Body of pancreas (tissue), 4 donors: ENCODE measurements around the gene MKS1. TPM values are rescaled to one million over a fixed set of nuclear protein-coding genes. Genes with fewer than 3 reads are reported as not detected.

Experiments used
- ATAC-seq: fragments of 150-250 bp; one replicate; pipeline ENCODE4 v1.9.1; 2016
- DNase-seq, 4 donors: peaks; one replicate each; pipeline ENCODE4 v3.0.0-alpha.2; 2019
- H3K27ac ChIP-seq, 4 donors: fragments of 200-600 bp; sonication (generic); 1 replicate in 3 of 4; 2 replicates in 1 of 4; pipeline versions ENCODE4 v1.5.1 to v1.6.1; 2016 to 2019; ENCODE audit warnings: mild to moderate bottlenecking in 1 of 4, mixed read lengths in 1 of 4, moderate library complexity in 1 of 4
- H3K27me3 ChIP-seq, 2 donors: fragments of 200-600 bp; sonication (generic); one replicate each; pipeline ENCODE4 v1.6.0; 2016; ENCODE audit warnings: mild to moderate bottlenecking in 1 of 2
- H3K36me3 ChIP-seq, 2 donors: fragments of 200-600 bp; sonication (generic); replicated peaks in 1 of 2; 2 replicates each; pipeline ENCODE4 v1.5.1; 2016; ENCODE audit warnings: low read depth in 2 of 2; ENCODE audit not compliant: insufficient read depth in 1 of 2
- H3K4me1 ChIP-seq: fragments of 200-600 bp; sonication (generic); one replicate; pipeline ENCODE4 v1.6.0; 2016
- H3K4me3 ChIP-seq, 2 donors: fragments of 200-600 bp; sonication (generic); 1 replicate in 1 of 2; 2 replicates in 1 of 2; pipeline ENCODE4 v1.5.1; 2016 to 2019
- H3K9me3 ChIP-seq, 3 donors: fragments of 200-600 bp; sonication (generic); 1 replicate in 2 of 3; 2 replicates in 1 of 3; pipeline ENCODE4 v1.5.1; 2016
- POLR2A ChIP-seq, 3 donors: fragments of 450-650 bp; IDR thresholded peaks; one replicate each; pipeline ENCODE4 v1.6.1; 2016; ENCODE audit warnings: antibody characterized with exemption in 3 of 3, mild to moderate bottlenecking in 2 of 3
- WGBS, 2 donors: methylation state at CpG; one replicate each; pipeline ENCODE4 v1.1.5; 2017; 5-methylcytosine and 5-hydroxymethylcytosine counted together
- intact Hi-C: fragments of 100-400 bp; cut with DNase I; formaldehyde crosslinking; loops from one replicate; pipeline ENCODE4 v1.15.1; 2023
- total RNA-seq, 2 donors: library from RNA; depleted of rRNA; stranded (reverse); fragments of >200 nt; gene quantifications; one replicate each; pipeline ENCODE4 v1.1.0, GENCODE V29; 2016
- TF ChIP-seq, protein P1 (sequence below), 7 experiments: fragments of 450-650 bp in 4 of 7; fragments of 200-600 bp in 3 of 7; sonication (generic) in 3 of 7; IDR thresholded peaks; one replicate each; pipeline ENCODE4 v1.5.1; 2016 to 2019; ENCODE audit warnings: antibody characterized with exemption in 7 of 7

MKS1 gene
- total RNA-seq, 2 donors from 2014 or later: 14.2 to 15.0 TPM

DNA sequence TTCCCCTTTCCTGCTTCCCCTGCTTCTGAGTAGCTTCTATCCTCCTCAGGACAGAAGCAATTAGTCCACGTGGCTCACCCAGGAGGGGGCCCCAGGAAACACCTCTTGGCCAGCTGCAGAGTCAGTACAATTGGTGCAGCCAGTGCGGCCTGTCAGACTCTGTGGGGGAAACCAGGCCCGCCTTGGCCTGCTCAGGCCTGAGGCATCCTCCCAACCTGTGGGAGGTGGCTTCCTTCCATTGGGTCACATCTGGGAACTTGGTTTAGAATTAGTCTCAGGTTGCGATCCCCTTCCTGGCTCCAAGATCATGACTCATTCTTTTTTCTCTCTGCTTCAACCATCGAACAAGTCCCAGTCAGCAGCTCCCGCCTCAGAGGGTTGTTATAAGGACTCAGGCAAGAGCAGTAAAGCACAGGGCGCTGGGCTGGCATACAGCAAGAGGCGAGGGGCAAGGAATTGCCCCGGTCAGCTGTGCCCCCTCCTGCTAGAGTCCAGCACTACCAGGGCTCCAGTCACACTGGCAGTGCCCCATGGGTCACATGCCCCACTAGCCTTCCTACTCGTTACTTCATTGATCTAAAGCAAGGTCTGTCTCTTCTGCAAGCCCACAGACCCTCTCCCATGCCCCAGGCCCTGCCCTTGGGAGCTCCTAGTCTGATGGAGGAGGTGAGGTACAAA lies 34.6 kb downstream of the MKS1 start:
- no peaks in the 10 kb centered on the region for H3K4me1 ChIP-seq
- no peak for ATAC-seq
- H3K27ac ChIP-seq: no peak overlapping the region
- H3K27me3 ChIP-seq: no peaks in the 10 kb centered on the region
- intact Hi-C loops: no loop called here
- no peaks in the 10 kb centered on the region for H3K36me3 ChIP-seq
- no peak overlapping the region for H3K4me3 ChIP-seq
- TF ChIP-seq POLR2A (IDR thresholded peaks at IDR 0.05): no peak
- TF ChIP-seq, protein P1, sequence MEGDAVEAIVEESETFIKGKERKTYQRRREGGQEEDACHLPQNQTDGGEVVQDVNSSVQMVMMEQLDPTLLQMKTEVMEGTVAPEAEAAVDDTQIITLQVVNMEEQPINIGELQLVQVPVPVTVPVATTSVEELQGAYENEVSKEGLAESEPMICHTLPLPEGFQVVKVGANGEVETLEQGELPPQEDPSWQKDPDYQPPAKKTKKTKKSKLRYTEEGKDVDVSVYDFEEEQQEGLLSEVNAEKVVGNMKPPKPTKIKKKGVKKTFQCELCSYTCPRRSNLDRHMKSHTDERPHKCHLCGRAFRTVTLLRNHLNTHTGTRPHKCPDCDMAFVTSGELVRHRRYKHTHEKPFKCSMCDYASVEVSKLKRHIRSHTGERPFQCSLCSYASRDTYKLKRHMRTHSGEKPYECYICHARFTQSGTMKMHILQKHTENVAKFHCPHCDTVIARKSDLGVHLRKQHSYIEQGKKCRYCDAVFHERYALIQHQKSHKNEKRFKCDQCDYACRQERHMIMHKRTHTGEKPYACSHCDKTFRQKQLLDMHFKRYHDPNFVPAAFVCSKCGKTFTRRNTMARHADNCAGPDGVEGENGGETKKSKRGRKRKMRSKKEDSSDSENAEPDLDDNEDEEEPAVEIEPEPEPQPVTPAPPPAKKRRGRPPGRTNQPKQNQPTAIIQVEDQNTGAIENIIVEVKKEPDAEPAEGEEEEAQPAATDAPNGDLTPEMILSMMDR (IDR thresholded peaks at IDR 0.05): no peak
- 55 to 75% methylated on average over 10 of the region's 10 CpGs for WGBS, 2 donors
- DNase-seq: no peak
- no peaks in the 10 kb centered on the region for H3K9me3 ChIP-seq

DNA sequence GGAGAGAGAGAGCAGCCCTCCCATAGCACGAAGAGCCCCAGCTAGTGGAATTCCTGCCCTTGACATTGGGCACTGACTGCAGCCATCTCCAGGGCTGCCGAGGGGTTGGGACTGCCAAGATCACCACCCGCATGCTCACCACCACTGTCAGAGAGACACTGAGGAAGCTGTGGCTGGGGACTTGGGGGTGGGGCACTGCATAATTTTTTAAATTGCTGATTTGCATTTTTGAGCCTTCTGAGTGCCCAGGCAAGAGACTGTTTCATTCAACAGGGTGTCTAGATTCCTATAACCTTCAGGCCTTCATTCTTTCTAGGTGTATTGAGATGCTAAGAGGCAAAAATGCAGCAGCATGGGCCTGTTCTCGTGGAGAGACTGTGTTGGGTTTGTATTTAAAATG lies 35.5 kb downstream of the MKS1 start:
- intact Hi-C loops: no loop called here
- H3K4me1 ChIP-seq: no peaks in the 10 kb centered on the region
- TF ChIP-seq, protein P1 (IDR thresholded peaks at IDR 0.05): no peak
- no peak for TF ChIP-seq POLR2A (IDR thresholded peaks at IDR 0.05)

GRCh38 chr17:58181796-58182195 lies 37.3 kb downstream of the MKS1 start:
- Histone ChIP-seq H3K4me3 (no peak overlapping the region), H3K9me3 (no peaks in the 10 kb centered on the region), H3K36me3 (no peaks in the 10 kb centered on the region), H3K27me3 (no peaks in the 10 kb centered on the region), H3K4me1 (no peaks in the 10 kb centered on the region), H3K27ac (no peak overlapping the region)
- intact Hi-C loops: no loop called here
- no peak for TF ChIP-seq POLR2A (IDR thresholded peaks at IDR 0.05)
- TF ChIP-seq, protein P1 (IDR thresholded peaks at IDR 0.05): no peak
- 58 to 61% methylated on average over 3 to 4 of the region's 4 CpGs for WGBS, 2 donors
- ATAC-seq (no peak), DNase-seq (no peak)

More for the DNA sequence above, 35.5 kb downstream of the MKS1 start:
- H3K27me3 ChIP-seq: no peaks in the 10 kb centered on the region
- no peak overlapping the region for H3K27ac ChIP-seq
- no peaks in the 10 kb centered on the region for H3K36me3 ChIP-seq
- 78 to 88% methylated on average over 1 to 4 of the region's 4 CpGs for WGBS, 2 donors
- ATAC-seq (no peak), DNase-seq (no peak)
- H3K4me3 ChIP-seq: no peak overlapping the region
- H3K9me3 ChIP-seq: no peaks in the 10 kb centered on the region

- Histone ChIP-seq H3K27ac (no peak overlapping the region), H3K9me3 (no peaks in the 10 kb centered on the region), H3K4me1 (no peaks in the 10 kb centered on the region), H3K4me3 (no peak overlapping the region), H3K36me3 (no peaks in the 10 kb centered on the region), H3K27me3 (no peaks in the 10 kb centered on the region)
- TF ChIP-seq POLR2A (IDR thresholded peaks at IDR 0.05): no peak
- TF ChIP-seq, protein P1 (IDR thresholded peaks at IDR 0.05): no peak
- DNase-seq (no peak), ATAC-seq (no peak)
- 32 to 35% methylated on average over 7 of the region's 7 CpGs for WGBS, 2 donors
- intact Hi-C loops: no loop called here
These were observed 42.9 kb downstream of the MKS1 start for GRCh38 chr17:58176200-58176599.

- H3K9me3 ChIP-seq: no peaks in the 10 kb centered on the region
- no peak overlapping the region for H3K27ac ChIP-seq
- DNase-seq (no peak), ATAC-seq (no peak)
- no peaks in the 10 kb centered on the region for H3K4me1 ChIP-seq
- no peaks in the 10 kb centered on the region for H3K36me3 ChIP-seq
- WGBS, 2 donors: 40 to 58% methylated on average over 3 of the region's 3 CpGs
- TF ChIP-seq, protein P1 (IDR thresholded peaks at IDR 0.05): no peak
- TF ChIP-seq POLR2A (IDR thresholded peaks at IDR 0.05): no peak
- no peaks in the 10 kb centered on the region for H3K27me3 ChIP-seq
- H3K4me3 ChIP-seq: no peak overlapping the region
- intact Hi-C loops: no loop called here
These were observed 44.2 kb downstream of the MKS1 start for GRCh38 chr17:58174871-58175270.
